HT-29 (cell line): ENCODE results near the gene CD37. TPM values are rescaled to one million over a fixed set of nuclear protein-coding genes. Genes with fewer than 3 reads are reported as not detected.
"Not testable (repeated sequence)": the region's sequence is repeated elsewhere in the genome, so short reads cannot be mapped to it uniquely, and the experiment has no call there.

Experiments
- DNase-seq: peaks from one replicate; pipeline ENCODE4 v3.0.0-alpha.2; 2015; ENCODE audit warnings: low spot score
- total RNA-seq: library from RNA; depleted of rRNA; stranded (reverse); fragments of >200 nt; shearing (Covaris generic); gene quantifications from 2 replicates; pipeline ENCODE4 v1.2.3, GENCODE V29; 2014

Gene CD37
- total RNA-seq, 1 experiment from 2014 or later: not detected

- DNase-seq: no peak
Observed at GRCh38 chr19:49328741-49329140, 6.5 kb upstream of the CD37 start.

GRCh38 chr19:49331187-49331586 lies 4.0 kb upstream of the CD37 start:
- not testable (repeated sequence) for DNase-seq

GRCh38 chr19:49331616-49332055 lies 3.6 kb upstream of the CD37 start:
- peak; percentile 67 for DNase-seq

- not testable (repeated sequence) for DNase-seq
Observed at GRCh38 chr19:49332691-49333417, 2.4 kb upstream of the CD37 start.

GRCh38 chr19:49333418-49333805 lies 1.8 kb upstream of the CD37 start:
- no peak for DNase-seq

- DNase-seq: no peak
Observed at GRCh38 chr19:49333811-49334288, 1.4 kb upstream of the CD37 start.

- DNase-seq: no peak
Observed at GRCh38 chr19:49335784-49336481, 727 bp downstream of the CD37 start.

- no peak for DNase-seq
Observed at GRCh38 chr19:49336482-49337266, 1.5 kb downstream of the CD37 start.

GRCh38 chr19:49337267-49338022 lies 2.2 kb downstream of the CD37 start:
- DNase-seq: no peak

- DNase-seq: no peak
Observed at GRCh38 chr19:49338023-49338677, 2.9 kb downstream of the CD37 start.

GRCh38 chr19:49338691-49339300 lies 3.6 kb downstream of the CD37 start:
- DNase-seq: peak; percentile 72

- no peak for DNase-seq
Observed at GRCh38 chr19:49339301-49340068, 4.3 kb downstream of the CD37 start.

- DNase-seq: no peak
Observed at GRCh38 chr19:49340069-49340864, 5.1 kb downstream of the CD37 start.

- DNase-seq: no peak
Observed at GRCh38 chr19:49340865-49341718, 5.9 kb downstream of the CD37 start.

GRCh38 chr19:49342291-49342721 lies 7.1 kb downstream of the CD37 start:
- no peak for DNase-seq

GRCh38 chr19:49343123-49343522 lies 7.9 kb downstream of the CD37 start:
- DNase-seq: no peak

- no peak for DNase-seq
Observed at GRCh38 chr19:49344505-49345423, 9.6 kb downstream of the CD37 start.
